GM18505 (cell line): ENCODE results near the gene SENP8.

Source experiments
- ATAC-seq: cut with Tn5 transposase; IDR thresholded peaks from one replicate; pipeline ENCODE4 v1.9.1; 2021; ENCODE audit not compliant: unreplicated experiment
- POLR2A ChIP-seq: IDR thresholded peaks from 4 replicates; pipeline ENCODE4 v1.6.1; 2011; ENCODE audit warnings: borderline replicate concordance; ENCODE audit not compliant: insufficient read depth, insufficient read length; ENCODE audit errors: extremely low read depth

Gene SENP8

GRCh38 chr15:72128359-72128758, 10.2 kb downstream of the SENP8 start:
- ATAC-seq, result no peak
- TF ChIP-seq POLR2A, result no peak

DNA sequence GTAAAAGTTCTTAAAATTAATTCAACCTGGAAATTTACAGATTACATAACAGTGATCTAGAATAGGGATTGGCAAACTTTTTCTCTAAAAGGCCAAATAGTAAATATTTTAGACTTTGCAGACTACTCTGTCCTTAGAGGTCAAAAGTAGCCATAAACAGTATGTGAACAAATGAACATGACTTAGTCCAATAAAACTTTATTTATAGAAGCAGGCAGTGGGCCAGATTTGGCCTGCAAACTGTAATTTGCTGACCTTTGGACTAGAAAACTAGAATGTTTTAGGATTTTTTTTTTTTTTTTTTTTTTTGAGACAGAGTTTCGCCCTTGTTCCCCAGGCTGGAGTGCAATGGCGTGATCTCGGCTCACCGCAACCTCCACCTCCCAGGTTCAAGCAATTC, 12.1 kb downstream of the SENP8 start:
- no peak for TF ChIP-seq POLR2A
- no peak for ATAC-seq

GRCh38 chr15:72131922-72132321, 13.7 kb downstream of the SENP8 start:
- no peak for TF ChIP-seq POLR2A
- ATAC-seq, result no peak

GRCh38 chr15:72133211-72133610, 15.0 kb downstream of the SENP8 start:
- no peak for ATAC-seq
- TF ChIP-seq POLR2A, result no peak

GRCh38 chr15:72135719-72136118, 17.5 kb downstream of the SENP8 start:
- no peak for TF ChIP-seq POLR2A
- no peak for ATAC-seq

GRCh38 chr15:72136170-72137051, 18.2 kb downstream of the SENP8 start:
- ATAC-seq, result no peak
- no peak for TF ChIP-seq POLR2A

DNA sequence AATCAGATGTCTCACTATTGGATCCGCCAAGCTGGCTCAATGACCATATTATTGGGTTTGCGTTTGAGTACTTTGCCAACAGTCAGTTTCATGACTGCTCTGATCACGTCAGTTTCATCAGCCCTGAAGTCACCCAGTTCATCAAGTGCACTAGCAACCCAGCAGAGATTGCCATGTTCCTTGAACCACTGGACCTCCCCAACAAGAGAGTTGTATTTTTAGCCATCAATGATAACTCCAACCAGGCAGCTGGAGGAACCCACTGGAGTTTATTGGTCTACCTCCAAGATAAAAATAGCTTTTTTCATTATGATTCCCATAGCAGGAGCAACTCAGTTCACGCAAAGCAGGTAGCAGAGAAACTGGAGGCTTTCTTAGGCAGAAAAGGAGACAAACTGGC, 21.5 kb downstream of the SENP8 start:
- no peak for TF ChIP-seq POLR2A
- no peak for ATAC-seq

GRCh38 chr15:72140088-72140487, 21.9 kb downstream of the SENP8 start:
- no peak for ATAC-seq
- TF ChIP-seq POLR2A, result no peak

DNA sequence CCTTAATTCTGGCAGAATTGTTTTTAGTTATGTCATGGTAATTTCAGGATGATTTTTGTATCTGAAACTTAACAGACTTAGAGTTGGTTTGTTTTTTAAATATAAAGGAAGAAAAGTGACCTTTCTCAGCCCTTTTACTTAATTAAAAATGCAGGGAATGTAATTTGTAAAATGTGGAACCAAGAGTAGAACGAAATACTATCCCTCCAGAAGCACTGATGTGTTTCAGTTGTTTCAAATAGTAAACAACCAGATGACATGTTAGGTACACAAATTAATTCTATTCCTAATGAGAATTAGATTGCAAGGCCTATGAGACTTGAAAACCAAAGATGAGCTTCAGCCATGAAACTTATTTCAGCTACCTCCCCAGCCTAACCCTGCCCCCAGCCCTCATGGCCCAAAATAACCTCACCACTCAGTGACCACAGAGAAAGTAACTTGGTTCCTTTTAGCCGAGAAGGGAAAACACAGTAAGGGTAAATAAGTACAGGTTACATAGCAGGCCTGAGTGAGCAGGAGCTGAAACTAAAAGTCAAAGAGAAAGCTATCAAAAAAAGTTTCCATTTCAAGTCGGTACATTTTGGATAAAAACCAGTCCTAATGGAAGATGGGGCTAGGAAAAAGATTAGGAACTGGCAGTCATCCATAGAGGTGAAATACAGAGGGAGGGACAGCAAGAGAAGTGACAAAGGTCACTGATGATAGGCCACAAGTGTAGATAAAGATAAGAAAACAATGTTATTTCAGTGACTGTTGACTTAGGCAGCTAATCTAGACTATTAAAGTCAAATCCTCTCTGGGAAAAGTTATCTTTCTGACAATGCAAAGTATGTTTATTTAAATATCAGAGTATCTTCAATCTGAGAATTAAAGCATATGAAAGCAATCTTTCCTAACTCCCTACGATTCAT, 23.2 kb downstream of the SENP8 start:
- ATAC-seq, result peak; percentile 99
- no peak for TF ChIP-seq POLR2A

- no peak for ATAC-seq
- no peak for TF ChIP-seq POLR2A
Observed at GRCh38 chr15:72146221-72146620, 28.0 kb downstream of the SENP8 start.

GRCh38 chr15:72146934-72147333, 28.7 kb downstream of the SENP8 start:
- no peak for TF ChIP-seq POLR2A
- no peak for ATAC-seq

DNA sequence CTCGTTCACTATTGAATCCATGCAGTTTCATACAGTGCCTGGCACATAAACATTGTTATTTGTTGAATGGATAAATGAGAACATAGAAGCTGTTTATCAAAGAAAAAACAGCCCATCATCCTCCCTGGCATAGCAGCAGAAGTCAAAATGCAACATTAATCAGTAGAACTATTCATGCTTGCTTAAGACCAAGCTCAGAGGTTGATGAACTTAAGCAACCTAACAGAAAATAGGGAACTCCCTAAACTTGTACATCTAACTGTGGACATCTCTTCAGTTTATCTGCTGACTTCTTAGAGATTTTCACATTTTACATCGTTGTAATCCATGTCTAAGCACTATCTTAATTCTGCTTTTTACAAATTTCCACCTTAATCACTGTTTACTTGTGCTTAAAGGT, 29.2 kb downstream of the SENP8 start:
- no peak for ATAC-seq
- no peak for TF ChIP-seq POLR2A

DNA sequence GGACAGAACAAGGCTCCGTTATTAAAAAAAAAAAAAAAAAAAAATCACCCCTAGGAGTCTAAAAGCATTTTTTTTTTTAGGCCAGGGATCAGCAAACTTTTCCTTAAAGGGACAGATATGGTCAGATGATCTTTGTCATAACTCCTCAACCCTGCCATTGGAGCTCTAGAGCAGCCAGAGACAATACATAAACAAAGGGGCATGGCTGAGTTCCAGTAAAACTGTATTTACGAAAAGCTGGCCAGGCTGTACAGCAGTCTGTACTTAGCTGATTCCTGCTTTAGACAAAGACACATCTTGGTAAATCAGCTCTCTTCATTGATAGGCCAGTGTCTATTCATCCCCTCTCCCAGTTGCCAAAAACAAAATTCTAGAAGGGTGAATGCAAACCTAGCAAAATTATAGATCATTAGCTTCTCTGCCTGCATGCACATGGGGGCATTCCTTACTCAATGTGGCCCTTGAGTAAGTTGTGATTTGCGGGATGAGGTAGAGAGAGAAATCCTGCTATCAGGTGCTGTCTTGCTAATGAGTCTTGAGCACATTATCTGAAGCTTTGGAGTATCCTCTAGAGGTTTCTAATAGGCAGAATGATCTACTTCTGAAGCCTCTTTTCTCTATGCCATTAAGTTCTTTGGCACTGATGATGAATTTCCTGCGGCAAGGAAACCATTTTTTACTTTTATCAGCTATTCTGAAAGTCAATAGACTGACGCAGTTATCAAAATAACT, 35.2 kb downstream of the SENP8 start:
- ATAC-seq, result no peak
- no peak for TF ChIP-seq POLR2A

DNA sequence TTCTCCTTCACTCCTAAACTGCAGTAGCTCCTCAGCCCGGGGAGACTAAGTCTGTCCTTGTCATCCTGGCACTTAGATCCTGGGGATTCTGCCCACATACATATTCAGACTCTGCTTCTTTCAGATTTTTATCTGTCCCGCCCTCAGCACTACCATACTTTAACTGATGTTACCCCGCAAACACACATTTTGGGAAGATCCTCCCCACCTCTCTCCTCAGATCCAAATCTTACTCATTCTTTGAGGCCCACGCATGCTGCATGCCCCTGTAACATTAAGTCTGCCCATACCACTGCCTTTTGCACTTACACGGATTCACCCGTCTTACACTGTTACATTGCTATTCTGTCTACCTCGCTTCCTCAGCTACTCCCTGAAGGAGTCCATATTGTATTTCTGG, 36.1 kb downstream of the SENP8 start:
- no peak for TF ChIP-seq POLR2A

GRCh38 chr15:72155003-72155621, 36.9 kb downstream of the SENP8 start:
- TF ChIP-seq POLR2A, result no peak
- no peak for ATAC-seq

More for the DNA sequence above, 36.1 kb downstream of the SENP8 start:
- no peak for ATAC-seq
